AG09319 (cell line): ENCODE data around the gene ATXN7L1.
"Not testable (repeated sequence)": the region's sequence is repeated elsewhere in the genome, so short reads cannot be mapped to it uniquely, and the experiment has no call there.

Experiments
- DNase-seq: peaks from one replicate; pipeline ENCODE4 v3.0.0-alpha.2; 2010; ENCODE audit warnings: low read depth; ENCODE audit errors: extremely low read depth
- TF ChIP-seq, protein P1 (sequence below): IDR thresholded peaks from 2 replicates; pipeline ENCODE4 v1.5.1; 2011; ENCODE audit warnings: low read depth, mild to moderate bottlenecking, inconsistent platforms, low read length, moderate library complexity

Gene ATXN7L1

DNA sequence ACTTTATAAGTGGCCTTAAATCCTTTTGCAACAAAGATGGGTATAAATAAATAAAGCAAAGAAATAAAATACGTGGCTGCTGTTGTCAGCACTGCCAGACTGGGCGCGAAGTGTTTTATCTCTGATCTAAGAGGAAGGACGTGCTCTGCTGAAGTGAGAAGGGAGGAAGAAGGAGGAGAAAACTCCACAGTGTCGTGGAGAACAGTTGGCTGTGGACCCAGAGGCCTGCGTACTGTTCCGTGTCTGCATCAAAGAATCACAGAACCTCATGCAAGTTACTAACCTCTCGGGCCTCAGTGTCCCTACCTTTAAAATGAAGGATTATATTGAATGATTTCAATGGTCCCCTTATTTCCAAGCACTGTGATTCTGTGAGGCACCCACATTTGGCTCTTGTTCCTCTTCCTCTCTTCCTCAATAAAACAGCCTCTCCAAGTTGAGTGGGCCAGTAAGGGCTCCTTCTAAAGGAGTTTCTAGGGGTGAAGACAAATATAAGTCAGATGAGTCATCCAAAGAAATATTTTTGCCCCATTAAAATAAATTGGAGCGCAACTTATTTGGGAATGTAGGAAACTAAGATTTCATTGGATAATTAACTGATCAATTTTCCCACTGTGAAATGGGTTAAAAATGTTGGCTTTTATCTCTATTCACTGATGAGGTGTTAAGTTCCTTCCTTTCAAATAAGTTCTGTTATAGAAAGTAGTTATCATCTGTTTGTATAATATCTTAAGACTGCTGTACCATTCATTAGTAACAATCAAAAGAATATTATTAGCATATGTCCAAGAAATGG lies 168.2 kb downstream of the ATXN7L1 start:
- DNase-seq, result no peak
- TF ChIP-seq, protein P1, sequence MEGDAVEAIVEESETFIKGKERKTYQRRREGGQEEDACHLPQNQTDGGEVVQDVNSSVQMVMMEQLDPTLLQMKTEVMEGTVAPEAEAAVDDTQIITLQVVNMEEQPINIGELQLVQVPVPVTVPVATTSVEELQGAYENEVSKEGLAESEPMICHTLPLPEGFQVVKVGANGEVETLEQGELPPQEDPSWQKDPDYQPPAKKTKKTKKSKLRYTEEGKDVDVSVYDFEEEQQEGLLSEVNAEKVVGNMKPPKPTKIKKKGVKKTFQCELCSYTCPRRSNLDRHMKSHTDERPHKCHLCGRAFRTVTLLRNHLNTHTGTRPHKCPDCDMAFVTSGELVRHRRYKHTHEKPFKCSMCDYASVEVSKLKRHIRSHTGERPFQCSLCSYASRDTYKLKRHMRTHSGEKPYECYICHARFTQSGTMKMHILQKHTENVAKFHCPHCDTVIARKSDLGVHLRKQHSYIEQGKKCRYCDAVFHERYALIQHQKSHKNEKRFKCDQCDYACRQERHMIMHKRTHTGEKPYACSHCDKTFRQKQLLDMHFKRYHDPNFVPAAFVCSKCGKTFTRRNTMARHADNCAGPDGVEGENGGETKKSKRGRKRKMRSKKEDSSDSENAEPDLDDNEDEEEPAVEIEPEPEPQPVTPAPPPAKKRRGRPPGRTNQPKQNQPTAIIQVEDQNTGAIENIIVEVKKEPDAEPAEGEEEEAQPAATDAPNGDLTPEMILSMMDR, result no peak

DNA sequence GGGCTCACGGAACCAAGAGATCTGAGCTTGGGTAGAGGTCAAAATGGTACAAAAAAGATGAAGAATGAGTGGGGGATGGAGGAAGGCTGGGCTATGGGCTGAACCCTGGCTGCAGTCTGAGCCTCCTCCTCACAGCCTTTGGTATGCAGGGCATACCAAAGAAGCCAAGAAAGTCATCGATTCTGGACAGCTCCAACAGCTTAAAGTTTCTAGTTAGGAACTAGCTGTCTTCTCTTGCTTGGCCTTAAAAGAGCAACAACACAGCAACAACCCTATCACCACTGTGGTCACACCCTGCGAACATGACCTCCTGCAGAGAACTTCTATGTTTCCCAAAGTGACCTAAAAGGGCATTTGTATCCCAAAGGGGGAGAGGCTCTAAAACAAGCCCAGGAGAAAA lies 169.0 kb downstream of the ATXN7L1 start:
- DNase-seq, result no peak
- TF ChIP-seq, protein P1, result no peak

DNA sequence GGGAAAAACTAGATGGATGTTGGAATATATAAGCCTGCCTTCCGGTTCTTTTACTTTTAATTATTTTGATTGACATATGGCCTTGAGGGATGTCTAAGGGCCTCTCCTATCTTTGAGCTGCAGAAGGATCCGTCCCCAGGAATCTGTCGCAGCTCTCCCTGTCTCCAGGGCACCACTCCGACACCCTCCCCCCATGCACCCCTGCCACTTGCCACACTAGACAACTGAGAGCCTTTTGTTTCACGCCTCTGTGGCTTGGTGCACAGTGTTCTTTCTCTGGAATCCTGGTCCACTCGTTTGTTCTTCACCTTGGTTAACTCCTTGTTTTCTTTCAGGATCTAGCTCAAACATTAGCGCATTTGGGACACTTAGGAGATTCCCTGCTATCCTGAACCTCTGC lies 171.0 kb downstream of the ATXN7L1 start:
- TF ChIP-seq, protein P1, result no peak
- no peak for DNase-seq

DNA sequence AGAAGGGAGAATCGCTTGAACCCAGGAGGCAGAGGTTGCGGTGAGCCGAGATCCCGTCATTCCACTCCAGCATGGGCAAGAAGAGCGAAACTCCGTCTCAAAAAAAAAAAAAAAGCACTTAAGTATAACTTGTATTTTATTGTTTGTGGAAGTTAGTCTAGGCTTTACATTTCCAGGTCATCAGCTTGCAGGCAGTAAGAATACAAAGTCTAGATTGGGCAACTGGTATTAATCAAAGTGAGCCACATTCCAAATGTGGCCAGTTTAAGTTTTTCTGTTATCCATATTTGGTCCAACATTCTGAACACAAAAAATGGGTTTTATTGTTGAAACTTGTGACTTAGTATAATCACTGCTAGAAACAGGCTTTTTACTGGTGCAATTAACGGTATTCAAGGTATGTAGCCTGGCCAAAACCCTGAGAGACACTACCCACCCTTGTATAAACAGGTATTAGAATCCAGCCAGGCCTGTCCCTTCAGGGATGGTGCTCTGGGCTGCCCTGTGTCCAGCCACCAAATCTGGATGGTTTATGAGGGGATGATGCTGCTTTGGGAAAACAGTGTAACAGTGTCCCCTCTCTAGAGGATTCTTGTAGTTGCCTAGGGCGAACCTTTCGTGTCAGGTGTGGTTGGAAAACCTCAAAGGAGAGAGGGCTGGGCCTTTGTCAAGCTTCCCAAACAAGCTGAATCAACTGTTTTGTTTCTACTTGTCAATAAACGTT lies 173.0 kb downstream of the ATXN7L1 start:
- TF ChIP-seq, protein P1, result no peak
- no peak for DNase-seq

DNA sequence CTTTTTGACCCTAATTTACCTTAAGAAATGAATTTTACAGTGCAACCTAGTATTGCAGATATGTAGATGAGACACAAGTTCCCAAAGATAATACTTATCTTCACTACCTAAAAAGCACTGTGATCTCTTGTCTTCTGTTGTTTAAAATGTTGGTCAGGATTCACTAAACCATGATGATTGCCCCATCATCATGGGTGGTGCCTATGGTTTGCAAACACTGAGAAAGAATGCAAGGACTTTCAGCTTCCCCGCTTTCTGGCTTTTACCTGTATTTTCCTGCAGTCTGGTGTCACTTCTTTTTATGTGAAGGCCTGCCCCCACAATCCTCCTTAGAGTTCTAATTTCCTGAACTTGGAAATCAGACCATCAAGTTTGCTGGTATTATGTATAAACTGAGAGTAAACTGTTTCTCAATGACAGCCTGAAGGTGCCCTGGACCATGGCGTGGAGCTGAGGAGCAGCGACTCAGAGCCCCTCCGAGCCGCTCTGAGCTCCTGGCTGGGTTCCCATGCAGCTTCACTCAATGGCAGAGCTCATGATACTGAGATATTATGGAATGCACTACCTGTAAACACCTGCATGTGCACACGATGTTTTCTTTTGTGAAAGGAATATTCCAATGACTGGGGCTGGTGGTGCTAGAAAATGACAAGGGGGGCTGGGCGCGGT lies 176.7 kb downstream of the ATXN7L1 start:
- TF ChIP-seq, protein P1, result no peak
- DNase-seq, result no peak

DNA sequence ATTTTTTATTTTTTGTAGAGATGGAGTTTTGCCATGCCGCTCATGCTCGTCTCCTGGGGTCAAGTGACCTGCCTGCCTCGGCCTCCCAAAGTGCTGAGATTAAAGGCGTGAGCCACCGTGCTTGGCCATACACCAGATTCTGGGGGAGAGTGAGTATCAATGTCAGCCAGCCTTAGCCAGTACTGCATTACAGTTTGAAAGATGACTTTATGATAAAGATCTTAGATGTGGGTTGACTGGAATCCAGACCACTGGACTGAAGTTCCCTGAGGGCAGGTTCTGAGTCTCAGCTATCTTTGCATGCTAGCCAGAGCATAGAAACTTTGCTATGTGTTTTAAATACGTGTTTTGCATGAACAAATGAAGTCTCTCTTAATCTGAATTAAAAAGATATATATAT lies 177.9 kb downstream of the ATXN7L1 start:
- DNase-seq, result no peak
- TF ChIP-seq, protein P1, result no peak

DNA sequence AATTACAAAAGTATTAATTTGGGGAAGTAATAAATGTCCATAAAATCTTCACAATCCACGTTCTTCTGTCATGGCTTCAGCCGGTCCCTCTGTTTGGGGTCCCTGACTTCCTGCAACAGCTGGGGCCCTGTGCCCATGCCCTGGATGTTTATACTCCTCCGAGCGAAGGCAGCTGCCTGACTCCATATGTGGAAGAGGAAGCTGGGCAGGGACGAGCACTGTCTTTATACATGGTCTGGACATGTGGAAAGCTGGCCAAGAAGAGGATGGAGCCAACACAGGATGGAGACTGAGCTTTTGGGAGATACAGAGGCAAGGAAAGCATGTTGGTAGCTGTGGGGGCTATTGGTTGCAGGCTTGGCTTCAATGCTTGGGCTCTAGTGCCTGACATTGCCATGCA lies 178.6 kb downstream of the ATXN7L1 start:
- TF ChIP-seq, protein P1, result no peak
- DNase-seq, result no peak

DNA sequence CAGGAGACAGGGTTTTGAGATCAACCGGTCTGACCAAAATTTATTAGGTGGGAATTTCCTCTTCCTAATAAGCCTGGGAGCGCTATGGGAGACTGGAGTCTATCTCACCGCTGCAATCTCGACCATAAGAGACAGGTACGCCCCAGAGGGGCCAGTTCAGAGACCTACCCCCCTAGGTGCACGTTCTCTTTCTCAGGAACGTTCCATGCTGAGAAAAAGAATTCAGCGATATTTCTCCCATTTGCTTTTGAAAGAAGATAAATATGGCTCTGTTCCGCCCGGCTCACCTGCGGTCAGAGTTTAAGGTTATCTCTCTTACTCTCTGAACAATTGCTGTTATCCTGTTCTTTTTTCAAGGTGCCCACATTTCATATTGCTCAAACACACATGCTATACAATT lies 179.2 kb downstream of the ATXN7L1 start:
- not testable (repeated sequence) for DNase-seq
